Thymus (tissue), 11 donors: ENCODE measurements around the gene TAF15. TPM values are rescaled to one million over a fixed set of nuclear protein-coding genes. Genes with fewer than 3 reads are reported as not detected.

Experiments used
- DNase-seq, 9 donors: peaks; one replicate each; pipeline ENCODE4 v3.0.0-alpha.2; 2013; ENCODE audit warnings: low spot score in 9 of 9, low read depth in 6 of 9, missing footprints in 1 of 9
- H3K27ac ChIP-seq, 2 donors: one replicate each; pipeline ENCODE4 v1.5.1; 2013; ENCODE audit warnings: control low read depth in 1 of 2, low read depth in 1 of 2, low read length in 1 of 2, mild to moderate bottlenecking in 1 of 2, moderate library complexity in 1 of 2
- H3K27me3 ChIP-seq, 2 donors: one replicate each; pipeline ENCODE4 v1.5.1; 2013; ENCODE audit warnings: low read length in 1 of 2; ENCODE audit not compliant: control insufficient read depth in 2 of 2, insufficient read depth in 1 of 2
- H3K36me3 ChIP-seq, 2 donors: one replicate each; pipeline ENCODE4 v1.5.1; 2013; ENCODE audit warnings: low read length in 1 of 2, mild to moderate bottlenecking in 1 of 2, moderate library complexity in 1 of 2; ENCODE audit not compliant: control insufficient read depth in 2 of 2, insufficient read depth in 2 of 2
- H3K4me1 ChIP-seq, 2 donors: one replicate each; pipeline ENCODE4 v1.5.1; 2013; ENCODE audit warnings: low read length in 2 of 2; ENCODE audit not compliant: control insufficient read depth in 2 of 2, insufficient read depth in 2 of 2
- H3K4me3 ChIP-seq, 2 donors: one replicate each; pipeline ENCODE4 v1.5.1; 2013; ENCODE audit warnings: low read length in 2 of 2, control low read depth in 1 of 2, mild to moderate bottlenecking in 1 of 2
- H3K9me3 ChIP-seq, 2 donors: one replicate each; pipeline ENCODE4 v1.5.1; 2013; ENCODE audit warnings: low read length in 1 of 2, mild to moderate bottlenecking in 1 of 2; ENCODE audit not compliant: control insufficient read depth in 2 of 2, insufficient read depth in 1 of 2
- WGBS: extraction: QIAGEN DNeasy Blood & Tissue Kit; methylation state at CpG from one replicate; pipeline ENCODE4 v1.1.7; 2013; 5-methylcytosine and 5-hydroxymethylcytosine counted together
- polyA plus RNA-seq: library from polyadenylated mRNA; stranded (reverse); fragments of 200-250 nt; gene quantifications from one replicate; pipeline ENCODE4 v1.2.3, GENCODE V29; 2013
- total RNA-seq: library from RNA; stranded (reverse); fragments of 120-200 nt; gene quantifications from one replicate; pipeline ENCODE4 v1.2.4, GENCODE V29; 2013
- donor health status: healthy.

The TAF15 gene
- total and polyA plus RNA-seq, 2 donors: 26.1 to 95.9 TPM

- H3K36me3 ChIP-seq: no peaks in the 10 kb centered on the region
- peaks cover 7 to 8% of the 10 kb centered on the region in 2 donors for H3K4me1 ChIP-seq
- H3K27ac ChIP-seq: no peak within 1 kb of the TSS
- peak in 2 of 9 donors; percentile 26 to 52 for DNase-seq
- under 1% methylated on average over 89 of the region's 89 CpGs for WGBS
- H3K4me3 ChIP-seq: peak within 1 kb of the TSS; percentile 5 to 46
- no peaks in the 10 kb centered on the region for H3K9me3 ChIP-seq
- peaks cover 31 to 63% of the 10 kb centered on the region in 2 donors for H3K27me3 ChIP-seq
Measured at GRCh38 chr17:35795007-35795870, 14.0 kb upstream of the TAF15 start, which contains the start of gene MMP28. Gene MMP28, minus strand, starts transcription at chr17:35795641. Its CDS starts 264 bp downstream, at chr17:35795377.

GRCh38 chr17:35795871-35796265, 13.4 kb upstream of the TAF15 start:
- 46% methylated on average over 8 of the region's 8 CpGs for WGBS
- peak overlapping the region in 1 of 2 donors; percentile 46 for H3K4me3 ChIP-seq
- H3K36me3 ChIP-seq: no peaks in the 10 kb centered on the region
- no peaks in the 10 kb centered on the region for H3K9me3 ChIP-seq
- no peak overlapping the region for H3K27ac ChIP-seq
- peaks cover 7 to 8% of the 10 kb centered on the region in 2 donors for H3K4me1 ChIP-seq
- peaks cover 31 to 63% of the 10 kb centered on the region in 2 donors for H3K27me3 ChIP-seq
- no peak for DNase-seq

- H3K27ac ChIP-seq: no peak overlapping the region
- WGBS: 98% methylated on average over 1 of the region's 1 CpG
- H3K9me3 ChIP-seq: no peaks in the 10 kb centered on the region
- no peak overlapping the region for H3K4me3 ChIP-seq
- no peak for DNase-seq
- H3K4me1 ChIP-seq: peaks cover 14 to 17% of the 10 kb centered on the region in 2 donors
- H3K27me3 ChIP-seq: peaks cover 31 to 58% of the 10 kb centered on the region in 2 donors
- H3K36me3 ChIP-seq: no peaks in the 10 kb centered on the region
Measured at GRCh38 chr17:35796942-35797341, 12.3 kb upstream of the TAF15 start.

- H3K4me1 ChIP-seq: peaks cover 14 to 19% of the 10 kb centered on the region in 2 donors
- no peak overlapping the region for H3K4me3 ChIP-seq
- DNase-seq: no peak
- no peaks in the 10 kb centered on the region for H3K36me3 ChIP-seq
- H3K27ac ChIP-seq: no peak overlapping the region
- H3K27me3 ChIP-seq: peaks cover 28 to 54% of the 10 kb centered on the region in 2 donors
- WGBS: 85% methylated on average over 4 of the region's 4 CpGs
- no peaks in the 10 kb centered on the region for H3K9me3 ChIP-seq
Measured at GRCh38 chr17:35797370-35797769, 11.9 kb upstream of the TAF15 start.

GRCh38 chr17:35797918-35798317, 11.4 kb upstream of the TAF15 start:
- Histone ChIP-seq H3K4me1 (peaks cover 14 to 19% of the 10 kb centered on the region in 2 donors), H3K27me3 (peaks cover 28 to 54% of the 10 kb centered on the region in 2 donors), H3K27ac (no peak overlapping the region), H3K4me3 (no peak overlapping the region), H3K36me3 (no peaks in the 10 kb centered on the region), H3K9me3 (no peaks in the 10 kb centered on the region)
- 96% methylated on average over 5 of the region's 5 CpGs for WGBS
- no peak for DNase-seq

GRCh38 chr17:35799942-35800341, 9.3 kb upstream of the TAF15 start:
- DNase-seq: no peak
- Histone ChIP-seq H3K27ac (no peak overlapping the region), H3K4me1 (peaks cover 13 to 17% of the 10 kb centered on the region in 2 donors), H3K27me3 (peaks cover 11 to 34% of the 10 kb centered on the region in 2 donors), H3K9me3 (no peaks in the 10 kb centered on the region), H3K4me3 (no peak overlapping the region), H3K36me3 (no peaks in the 10 kb centered on the region)

- peak overlapping the region; percentile 83 to 86 for H3K27ac ChIP-seq
- peaks cover 3 to 16% of the 10 kb centered on the region in 2 donors for H3K27me3 ChIP-seq
- whole genome bisulfite sequencing: 26% methylated on average over 9 of the region's 9 CpGs
- H3K36me3 ChIP-seq: no peaks in the 10 kb centered on the region
- DNase-seq: peak in 6 of 9 donors; percentile 23 to 77 (median 42)
- H3K9me3 ChIP-seq: no peaks in the 10 kb centered on the region
- H3K4me1 ChIP-seq: peaks cover 13 to 19% of the 10 kb centered on the region in 2 donors
- H3K4me3 ChIP-seq: no peak overlapping the region
Measured at GRCh38 chr17:35801583-35802224, 7.6 kb upstream of the TAF15 start.

GRCh38 chr17:35804658-35805192, 4.6 kb upstream of the TAF15 start:
- 45% methylated on average over 1 of the region's 1 CpG for WGBS
- Histone ChIP-seq H3K4me1 (peaks cover 22 to 30% of the 10 kb centered on the region in 2 donors), H3K4me3 (no peak overlapping the region), H3K27ac (no peak overlapping the region), H3K27me3 (no peaks in the 10 kb centered on the region), H3K9me3 (peaks cover 0 to 3% of the 10 kb centered on the region in 2 donors), H3K36me3 (no peaks in the 10 kb centered on the region)
- peak; percentile 49 to 89 (median 65) for DNase-seq
